Ovary (tissue), 9 donors: ENCODE measurements around the gene APBB1IP. TPM values are rescaled to one million over a fixed set of nuclear protein-coding genes. Genes with fewer than 3 reads are reported as not detected.
"Not testable (repeated sequence)": the region's sequence is repeated elsewhere in the genome, so short reads cannot be mapped to it uniquely, and the experiment has no call there.

Source experiments
- DNase-seq, 5 donors: peaks; one replicate each; pipeline ENCODE4 v3.0.0-alpha.2; 2019 to 2020
- H3K27ac ChIP-seq, 2 donors: fragments of 200-600 bp; one replicate each; pipeline versions ENCODE4 v1.5.1 to v1.8.0; 2019 to 2022
- H3K27me3 ChIP-seq: fragments of 200-600 bp; one replicate; pipeline ENCODE4 v1.8.0; 2022
- H3K36me3 ChIP-seq: fragments of 200-600 bp; sonication (generic); one replicate; pipeline ENCODE4 v1.5.1; 2019
- H3K4me1 ChIP-seq: one replicate; pipeline ENCODE4 v1.8.1; 2013; ENCODE audit warnings: mild to moderate bottlenecking, moderate library complexity; ENCODE audit not compliant: insufficient read depth
- H3K4me3 ChIP-seq: fragments of 200-600 bp; sonication (generic); one replicate; pipeline ENCODE4 v1.5.1; 2017
- H3K9me3 ChIP-seq, 2 donors: fragments of 200-600 bp in 1 of 2; sonication (generic) in 1 of 2; one replicate each; pipeline versions ENCODE4 v1.5.1 to v1.8.1; 2013 to 2019; ENCODE audit warnings: mild to moderate bottlenecking in 1 of 2, moderate library complexity in 1 of 2
- CTCF ChIP-seq, 3 donors: fragments of 450-650 bp in 2 of 3; fragments of 200-600 bp in 1 of 3; IDR thresholded peaks; one replicate each; pipeline versions ENCODE4 v1.5.1 to v1.8.0; 2016 to 2022; ENCODE audit warnings: antibody characterized with exemption in 3 of 3, mild to moderate bottlenecking in 1 of 3
- EP300 ChIP-seq: sonication (generic); formaldehyde crosslinking; IDR thresholded peaks from one replicate; pipeline ENCODE4 v1.6.1; 2017; ENCODE audit warnings: antibody characterized with exemption
- POLR2A ChIP-seq: fragments of 450-650 bp; IDR thresholded peaks from one replicate; pipeline ENCODE4 v1.6.1; 2017; ENCODE audit warnings: antibody characterized with exemption, mild to moderate bottlenecking, moderate library complexity
- WGBS, 3 donors: extraction: QIAGEN DNeasy Blood & Tissue Kit in 1 of 3; methylation state at CpG; one replicate each; pipeline versions ENCODE4 v1.1.5 to v1.1.7; 2013 to 2017; 5-methylcytosine and 5-hydroxymethylcytosine counted together
- intact Hi-C, 4 donors: fragments of 100-400 bp; cut with DNase I; formaldehyde crosslinking; loops; one replicate each; pipeline versions ENCODE4 v1.11.0 to v1.15.1; 2022 to 2023
- polyA plus RNA-seq, 2 donors: library from polyadenylated mRNA; stranded (reverse); fragments of 200-250 nt in 1 of 2; fragments of 350-450 nt in 1 of 2; fragmentation: Illumina TruSeq in 1 of 2; extraction: RNeasy Lipid Tissue Mini Kit (QIAGEN cat#74804) in 1 of 2; gene quantifications; one replicate each; pipeline ENCODE4 v1.2.3, GENCODE V29; 2013 to 2014
- total RNA-seq, 7 donors: library from RNA; depleted of rRNA in 2 of 7; stranded (reverse); fragments of >200 nt in 2 of 7; fragmentation: NEBNext Ultra II Directional in 3 of 7; extraction: Animal tissue kit (Norgen Biotek cat#: 25700) in 3 of 7; gene quantifications; one replicate each; pipeline versions ENCODE4 v1.1.0 to v1.2.4, GENCODE V29; 2016 to 2023
- donor health status: DM: no; HTN: no; CAD: no; lungs with moderate emphysema.
- donor health status: DM: no; HTN: no; CAD: no.
- donor health status: Bipolar disorder and iron deficiency.
- donor health status: DM: yes; HTN: yes; CAD: no.
- donor health status: DM: no; HTN: no; CAD: no.
- donor health status: DM: yes; HTN: yes; CAD: no.

Gene APBB1IP
- total and polyA plus RNA-seq, 9 donors: 0.64 to 10.2 (median 1.8) TPM

GRCh38 chr10:26486990-26487850, 49.1 kb downstream of the APBB1IP start:
- intact Hi-C loops: no loop called here
- Histone ChIP-seq H3K27ac (no peak overlapping the region), H3K9me3 (no peaks in the 10 kb centered on the region), H3K36me3 (no peaks in the 10 kb centered on the region), H3K4me1 (no peaks in the 10 kb centered on the region), H3K27me3 (no peaks in the 10 kb centered on the region), H3K4me3 (no peak overlapping the region)
- WGBS, 3 donors: 19 to 23% (median 20%) methylated on average over 11 of the region's 11 CpGs
- no peak for TF ChIP-seq CTCF (IDR thresholded peaks at IDR 0.05)
- TF ChIP-seq EP300: no peak
- TF ChIP-seq POLR2A: no peak
- no peak for DNase-seq

DNA sequence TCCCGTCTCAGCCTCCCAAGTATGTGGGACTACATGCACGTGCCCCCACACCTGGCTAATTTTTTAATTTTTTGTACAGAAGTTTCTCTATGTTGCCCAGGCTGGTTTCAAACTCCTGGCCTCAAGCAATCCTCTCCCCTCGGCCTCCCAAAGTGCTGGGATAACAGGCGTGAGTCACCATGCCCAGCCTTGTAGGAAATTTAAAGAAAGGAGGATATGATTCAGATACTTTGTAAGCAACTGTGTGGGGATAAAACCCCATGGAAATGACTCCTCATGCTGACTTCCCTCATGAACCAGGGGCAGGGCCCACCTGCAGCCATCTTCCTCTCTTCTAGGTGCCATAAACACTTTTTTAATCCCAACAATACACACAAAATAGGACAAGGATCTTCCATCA, 50.2 kb downstream of the APBB1IP start:
- TF ChIP-seq POLR2A (no peak), EP300 (no peak), CTCF (IDR thresholded peaks at IDR 0.05) (no peak)
- Histone ChIP-seq H3K27me3 (no peaks in the 10 kb centered on the region), H3K9me3 (no peaks in the 10 kb centered on the region), H3K4me1 (no peaks in the 10 kb centered on the region), H3K36me3 (no peaks in the 10 kb centered on the region), H3K27ac (no peak overlapping the region), H3K4me3 (no peak overlapping the region)
- intact Hi-C loops: no loop called here
- WGBS, 3 donors: 67 to 85% (median 78%) methylated on average over 4 of the region's 4 CpGs
- no peak for DNase-seq

DNA sequence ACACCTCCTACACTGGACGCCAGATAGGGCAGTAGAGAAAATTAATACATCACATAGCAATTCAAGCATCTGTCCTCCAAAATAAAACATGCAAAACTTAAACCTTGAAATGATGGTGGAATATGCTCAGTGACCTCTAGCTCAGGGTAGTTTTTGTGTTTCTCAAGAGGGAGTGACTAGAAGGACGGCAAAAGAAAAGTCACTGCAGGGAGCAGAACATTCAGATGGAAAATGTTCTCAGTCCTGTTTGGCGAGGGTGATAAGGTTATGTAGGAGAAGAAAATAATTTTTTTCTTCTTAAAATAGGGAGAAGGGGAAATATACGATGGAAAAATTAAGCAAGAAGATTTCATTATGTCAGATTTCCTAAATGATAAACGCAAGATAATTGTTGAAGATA, 50.9 kb downstream of the APBB1IP start:
- no peak for DNase-seq
- no peaks in the 10 kb centered on the region for H3K9me3 ChIP-seq
- H3K27me3 ChIP-seq: no peaks in the 10 kb centered on the region
- intact Hi-C loops: no loop called here
- no peak overlapping the region for H3K4me3 ChIP-seq
- WGBS, 3 donors: 62 to 68% (median 62%) methylated on average over 5 of the region's 5 CpGs
- H3K36me3 ChIP-seq: no peaks in the 10 kb centered on the region
- no peak overlapping the region for H3K27ac ChIP-seq
- H3K4me1 ChIP-seq: no peaks in the 10 kb centered on the region
- TF ChIP-seq EP300 (no peak), CTCF (IDR thresholded peaks at IDR 0.05) (no peak), POLR2A (no peak)

DNA sequence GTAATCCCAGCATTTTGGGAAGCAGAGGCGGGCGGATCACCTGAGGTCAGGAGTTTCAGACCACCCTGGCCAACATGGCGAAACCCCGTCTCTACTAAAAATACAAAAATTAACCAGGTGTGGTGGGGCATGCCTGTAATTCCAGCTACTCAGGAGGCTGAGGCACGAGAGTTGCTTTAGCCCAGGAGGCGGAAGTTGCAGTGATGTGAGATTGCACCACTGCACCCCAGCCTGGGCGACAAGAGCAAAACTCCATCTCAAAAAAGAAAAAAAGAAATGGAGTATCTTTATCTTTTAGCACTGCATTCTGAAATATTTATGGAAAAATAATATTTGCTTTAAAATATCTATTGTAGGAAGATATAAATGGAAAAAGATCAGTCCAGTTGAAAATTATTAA, 52.2 kb downstream of the APBB1IP start:
- H3K27ac ChIP-seq, DNase-seq, intact Hi-C loops, H3K4me1 ChIP-seq, H3K9me3 ChIP-seq, H3K36me3 ChIP-seq, H3K27me3 ChIP-seq, H3K4me3 ChIP-seq: not testable (repeated sequence)
- 84 to 89% (median 89%) methylated on average over 7 of the region's 7 CpGs for WGBS, 3 donors

GRCh38 chr10:26491276-26491675, 53.1 kb downstream of the APBB1IP start:
- Histone ChIP-seq H3K36me3 (no peaks in the 10 kb centered on the region), H3K9me3 (no peaks in the 10 kb centered on the region), H3K27ac (no peak overlapping the region), H3K4me3 (no peak overlapping the region), H3K27me3 (no peaks in the 10 kb centered on the region), H3K4me1 (no peaks in the 10 kb centered on the region)
- no peak for TF ChIP-seq POLR2A
- no peak for TF ChIP-seq EP300
- no peak for TF ChIP-seq CTCF (IDR thresholded peaks at IDR 0.05)
- intact Hi-C loops: no loop called here
- 80 to 81% (median 80%) methylated on average over 3 of the region's 3 CpGs for WGBS, 3 donors
- DNase-seq: no peak
